ENCODE data around the gene CWC15.

The CWC15 gene

GRCh38 chr11:94912806-94913205 lies 60.5 kb downstream of the CWC15 start:
- DNase-seq, result no peak

Data from CD4-positive, alpha-beta T cell treated with Interleukin-1 beta for 1 hour (primary cell).